HPDE6-E6E7 (cell line): ENCODE data around the gene KLHL26.
"Not testable (repeated sequence)": the region's sequence is repeated elsewhere in the genome, so short reads cannot be mapped to it uniquely, and the experiment has no call there.

Experiments used
- DNase-seq: peaks from one replicate; pipeline ENCODE4 v3.0.0; 2011; ENCODE audit warnings: missing footprints; ENCODE audit errors: extremely low spot score

Gene KLHL26

GRCh38 chr19:18662972-18663732 lies 26.3 kb downstream of the KLHL26 start:
- no peak for DNase-seq

DNA sequence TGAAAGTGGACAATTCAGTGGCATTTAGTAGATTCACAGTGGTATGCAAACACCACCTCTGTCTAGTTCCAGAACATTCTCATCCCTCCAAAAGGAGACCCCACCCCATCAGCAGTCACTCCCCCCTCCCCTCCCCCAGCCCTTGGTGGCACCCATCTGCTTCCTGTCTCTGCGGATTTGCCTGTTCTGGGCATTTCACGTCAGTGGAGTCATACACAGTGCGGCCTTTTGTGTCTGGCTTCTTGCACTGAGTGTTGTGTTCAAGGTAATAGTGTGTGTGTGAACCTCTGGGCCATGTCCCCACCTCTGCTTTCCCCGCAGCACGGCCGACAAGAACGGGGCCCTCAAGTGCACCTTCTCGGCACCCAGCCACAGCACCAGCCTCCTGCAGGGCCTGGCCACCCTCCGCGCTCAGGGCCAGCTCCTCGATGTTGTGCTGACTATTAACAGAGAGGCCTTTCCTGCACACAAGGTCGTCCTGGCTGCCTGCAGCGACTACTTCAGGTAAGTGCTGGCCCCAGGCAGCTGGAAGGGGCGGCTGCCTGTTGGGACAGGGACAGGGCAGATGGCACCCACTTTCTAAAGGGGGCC lies 27.2 kb downstream of the KLHL26 start:
- DNase-seq = no peak

DNA sequence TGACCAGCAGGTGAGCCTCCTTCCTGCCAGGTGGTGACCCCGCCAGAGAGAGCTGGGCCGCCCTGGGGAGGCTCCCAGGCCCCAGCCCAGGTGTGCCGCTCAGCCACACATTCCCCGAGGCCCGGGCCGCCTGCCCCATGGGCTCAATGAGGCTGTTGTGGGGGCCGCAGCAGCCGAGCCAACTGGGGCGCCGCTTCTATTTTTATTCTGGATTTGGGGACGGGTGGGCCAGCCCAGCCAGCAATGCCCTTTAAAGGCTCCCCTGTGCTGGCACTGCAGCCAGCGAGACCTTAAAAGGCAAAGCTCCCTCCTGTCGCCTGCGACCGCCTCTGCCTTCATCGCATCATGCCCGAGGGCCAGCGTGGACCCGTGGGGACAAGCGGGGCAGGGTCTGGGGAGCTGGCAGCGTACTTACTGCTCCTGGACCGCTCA lies 29.0 kb downstream of the KLHL26 start:
- DNase-seq = no peak

DNA sequence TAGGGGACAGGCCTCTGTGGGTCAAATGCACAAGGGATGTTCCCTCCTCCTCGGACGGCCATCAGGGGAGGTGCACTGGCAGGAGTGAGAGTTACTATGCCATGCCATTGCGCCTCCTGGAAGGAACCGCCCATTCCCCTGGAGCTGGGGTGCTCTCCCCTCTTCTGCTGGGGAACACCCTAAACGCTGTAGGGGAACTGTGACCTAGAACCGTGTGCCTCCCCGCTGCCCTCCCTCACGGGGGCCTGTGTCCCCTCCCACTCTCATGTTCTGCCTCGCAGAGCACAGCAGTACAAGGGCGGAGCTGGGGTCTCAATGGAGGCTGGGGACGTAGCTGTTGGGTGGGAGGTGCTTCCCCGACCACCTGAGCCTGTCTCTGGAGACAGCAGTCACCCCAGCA lies 29.5 kb downstream of the KLHL26 start:
- no peak for DNase-seq

GRCh38 chr19:18666784-18667183 lies 30.0 kb downstream of the KLHL26 start:
- DNase-seq = no peak

- no peak for DNase-seq
These were observed 30.9 kb downstream of the KLHL26 start for GRCh38 chr19:18667531-18668251.

DNA sequence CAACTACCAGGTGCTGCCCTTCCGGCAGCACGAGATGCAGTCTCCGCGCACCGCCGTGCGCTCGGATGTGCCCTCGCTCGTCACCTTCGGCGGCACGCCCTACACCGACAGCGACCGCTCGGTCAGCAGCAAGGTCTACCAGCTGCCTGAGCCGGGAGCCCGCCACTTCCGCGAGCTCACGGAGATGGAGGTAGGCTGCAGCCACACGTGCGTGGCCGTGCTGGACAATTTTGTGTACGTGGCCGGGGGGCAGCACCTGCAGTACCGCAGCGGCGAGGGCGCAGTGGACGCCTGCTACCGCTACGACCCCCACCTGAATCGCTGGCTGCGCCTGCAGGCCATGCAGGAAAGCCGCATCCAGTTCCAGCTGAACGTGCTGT lies 31.4 kb downstream of the KLHL26 start:
- DNase-seq = no peak

- DNase-seq = no peak
These were observed 32.1 kb downstream of the KLHL26 start for GRCh38 chr19:18668744-18669523.

DNA sequence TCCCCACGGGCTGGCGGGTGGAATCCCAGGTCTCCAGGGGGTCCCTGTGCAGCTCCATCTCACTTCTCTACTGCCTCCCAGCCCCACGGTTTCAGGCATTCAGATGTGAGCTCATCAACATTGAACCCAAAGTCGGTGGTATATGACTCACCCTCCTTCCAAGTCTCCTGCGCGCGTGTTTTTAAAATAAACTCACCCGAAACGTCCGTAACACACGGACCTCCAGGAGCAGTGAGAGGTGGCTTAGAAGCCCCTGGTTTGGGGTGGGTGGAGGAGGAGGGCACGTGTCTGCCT lies 32.6 kb downstream of the KLHL26 start:
- no peak for DNase-seq

GRCh38 chr19:18669883-18670282 lies 33.1 kb downstream of the KLHL26 start:
- no peak for DNase-seq

DNA sequence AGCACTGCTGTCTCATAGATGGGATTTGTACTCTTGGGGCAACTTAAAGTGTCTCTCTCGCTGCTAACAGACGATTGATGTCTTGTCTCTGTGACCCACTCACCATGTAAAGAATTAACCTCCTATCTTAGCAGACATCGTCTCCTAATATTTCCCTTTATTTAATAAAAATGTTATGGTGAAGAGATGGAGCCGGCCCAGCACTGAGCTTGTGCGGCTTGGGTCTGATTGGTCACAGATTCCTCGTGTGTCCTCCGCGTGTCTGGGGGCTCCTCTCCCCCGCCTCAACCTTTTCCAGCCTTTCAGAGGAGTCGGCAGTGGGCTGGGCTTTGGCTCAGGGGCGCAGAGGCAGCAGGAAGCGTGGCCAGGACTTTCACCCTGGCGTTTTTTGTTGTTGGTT lies 33.5 kb downstream of the KLHL26 start:
- DNase-seq = no peak

DNA sequence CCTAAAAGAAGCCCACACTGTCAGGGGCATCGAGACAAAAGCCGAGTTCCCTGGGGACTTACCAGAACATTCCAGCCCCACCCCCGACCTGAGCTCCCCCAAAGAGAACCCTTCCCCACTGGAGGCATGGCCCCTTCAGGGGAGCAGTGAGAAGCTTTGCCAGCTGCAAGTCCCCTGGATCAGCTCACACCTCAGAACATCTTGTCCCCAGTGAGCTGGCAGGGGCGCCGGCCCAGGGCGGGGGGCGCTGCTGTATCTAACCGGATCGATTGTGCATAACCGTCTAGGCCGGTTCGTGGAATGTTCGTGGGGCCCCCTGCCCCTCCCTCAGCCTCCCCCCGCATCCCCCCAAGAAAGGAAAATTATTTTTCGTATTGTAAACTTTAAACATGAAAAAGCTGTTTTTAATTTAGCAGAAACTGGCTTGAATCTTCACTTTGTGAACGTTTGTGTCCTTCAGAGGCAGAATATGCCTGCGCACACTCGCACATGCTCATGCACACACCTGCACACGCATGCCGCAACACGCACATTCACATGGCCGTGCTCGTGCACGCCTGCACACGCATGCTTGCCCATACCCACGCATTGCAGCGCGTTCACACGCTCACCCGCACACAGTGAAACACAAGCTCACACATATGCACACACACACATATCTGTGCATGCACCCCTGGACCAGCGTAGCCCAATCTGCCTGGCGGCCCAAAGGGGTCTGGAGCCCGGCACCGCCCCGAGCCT lies 34.6 kb downstream of the KLHL26 start:
- DNase-seq = no peak

- no peak for DNase-seq
These were observed 35.2 kb downstream of the KLHL26 start for GRCh38 chr19:18672044-18672451.

DNA sequence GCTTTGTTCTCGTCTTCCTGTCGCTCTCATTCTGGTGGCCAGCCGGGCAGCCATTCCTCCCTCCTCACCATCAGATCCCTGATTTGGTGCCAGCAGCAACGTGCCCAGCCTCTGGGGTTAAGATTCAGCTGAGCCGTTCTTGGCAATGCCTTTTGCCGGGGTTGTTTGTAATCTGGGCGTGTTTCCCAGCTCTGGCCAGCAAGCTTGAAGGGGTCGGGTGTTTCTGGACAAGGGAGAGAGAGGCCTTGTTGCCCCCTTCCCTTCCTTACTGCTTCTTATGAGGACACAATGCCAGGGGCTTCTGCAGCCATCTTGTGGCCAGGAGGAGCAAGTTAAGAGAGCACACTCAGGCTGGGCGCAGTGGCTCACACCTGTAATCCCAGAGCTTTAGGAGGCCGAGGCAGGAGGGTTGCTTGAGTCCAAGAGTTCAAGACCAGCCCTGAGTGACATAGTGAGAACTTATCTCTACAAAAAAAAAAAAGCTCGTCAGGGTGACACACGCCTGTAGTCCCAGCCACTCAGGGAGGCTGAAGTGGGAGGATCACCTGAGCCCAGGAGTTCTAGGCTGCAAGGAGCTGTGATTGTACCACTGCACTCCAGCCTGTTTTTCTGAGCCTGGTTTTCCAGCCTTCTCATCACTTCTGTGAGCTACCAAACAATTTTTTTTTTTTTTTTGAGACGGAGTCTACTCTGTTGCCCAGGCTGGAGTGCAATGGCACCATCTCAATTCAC lies 35.9 kb downstream of the KLHL26 start:
- DNase-seq = no peak

DNA sequence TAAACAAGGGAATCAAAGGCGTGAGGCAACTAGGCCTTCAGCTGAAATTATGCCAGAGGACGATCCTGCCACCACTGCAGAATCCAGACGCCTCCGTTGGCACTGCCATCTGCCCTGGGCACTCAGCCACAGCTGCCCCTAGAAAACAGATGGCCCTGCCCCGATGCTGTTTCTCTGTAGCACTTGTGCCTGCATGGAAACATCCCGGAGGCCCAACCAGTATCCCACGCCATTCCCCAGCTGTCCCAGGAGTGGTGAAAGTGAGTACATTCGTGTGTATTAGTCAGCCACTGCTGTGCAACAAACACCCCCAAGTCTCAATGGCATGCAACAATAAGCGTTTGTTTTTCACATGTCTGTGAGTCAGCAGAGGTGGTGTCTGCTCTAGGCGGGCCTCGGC lies 37.8 kb downstream of the KLHL26 start:
- no peak for DNase-seq

DNA sequence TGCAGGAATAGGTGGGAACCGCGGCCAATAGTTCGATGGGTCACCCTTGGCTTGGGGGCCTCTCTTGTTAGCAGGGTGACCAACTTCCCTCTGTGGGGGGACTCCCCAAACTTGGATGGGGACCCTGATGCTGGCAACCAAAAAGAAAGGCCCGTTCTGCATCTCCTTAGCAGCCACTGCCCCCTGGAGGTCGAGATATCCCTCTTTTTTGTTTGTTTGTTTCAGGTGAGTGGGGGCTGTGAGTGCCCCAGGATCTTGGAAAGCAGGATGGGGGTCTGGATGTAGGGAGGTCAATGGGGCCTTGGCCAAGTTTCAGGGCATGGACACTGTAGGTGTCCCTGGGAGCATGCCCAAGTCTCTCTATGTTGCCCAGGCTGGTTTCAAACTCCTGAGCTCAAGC lies 39.0 kb downstream of the KLHL26 start:
- DNase-seq = no peak

GRCh38 chr19:18676692-18677091 lies 39.9 kb downstream of the KLHL26 start:
- DNase-seq = no peak

DNA sequence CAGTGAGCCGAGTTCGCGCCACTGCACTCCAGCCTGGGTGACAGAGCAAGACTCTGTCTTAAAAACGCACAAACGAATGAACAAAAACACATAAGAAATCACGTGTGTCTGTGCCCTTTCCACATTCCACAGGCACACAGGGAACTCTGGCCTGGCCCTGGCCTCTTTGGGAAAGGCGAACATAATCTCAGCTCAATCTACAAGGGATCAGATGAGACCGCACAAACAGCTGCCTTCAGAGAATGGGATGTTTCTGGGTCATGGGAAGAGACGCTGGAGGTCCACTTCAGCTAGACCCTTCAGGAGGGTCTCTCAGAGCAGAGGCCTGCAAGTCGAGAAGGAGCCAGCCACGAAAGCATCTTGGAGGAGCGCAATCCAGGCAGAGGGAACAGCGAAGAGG lies 40.3 kb downstream of the KLHL26 start:
- DNase-seq = no peak

DNA sequence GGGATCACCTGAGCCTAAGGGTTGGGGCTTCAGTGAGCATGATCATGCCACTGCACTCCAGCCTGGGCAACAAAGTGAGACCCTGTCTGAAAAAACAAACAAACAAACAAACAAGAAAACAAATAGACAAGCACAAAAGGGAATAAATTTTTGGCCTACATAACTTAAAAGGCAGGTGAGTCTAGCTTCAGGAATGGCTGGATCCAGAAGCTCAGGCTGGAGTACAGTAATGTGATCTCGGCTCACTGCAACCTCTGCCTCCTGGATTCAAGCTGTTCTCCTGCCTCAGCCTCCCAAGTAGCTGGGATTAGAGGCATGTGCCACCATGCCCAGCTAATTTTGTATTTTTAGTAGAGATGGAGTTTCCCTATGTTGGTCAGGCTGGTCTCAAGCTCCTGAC lies 43.3 kb downstream of the KLHL26 start:
- DNase-seq = not testable (repeated sequence)

GRCh38 chr19:18682807-18683108 lies 45.9 kb downstream of the KLHL26 start:
- DNase-seq = no peak
